Subcutaneous adipose tissue (tissue), 4 donors: ENCODE measurements around the gene ARL14EP. TPM values are rescaled to one million over a fixed set of nuclear protein-coding genes. Genes with fewer than 3 reads are reported as not detected.

Experiments used
- total RNA-seq, 4 donors: library from RNA; depleted of rRNA; stranded (reverse); fragments of >200 nt; gene quantifications; one replicate each; pipeline ENCODE4 v1.1.0, GENCODE V29; 2016
- TF ChIP-seq, protein P1 (sequence below): fragments of 450-650 bp; IDR thresholded peaks from one replicate; pipeline ENCODE4 v1.5.1; 2016; ENCODE audit warnings: low read depth, mild to moderate bottlenecking, control low read depth, antibody characterized with exemption, moderate library complexity

Gene ARL14EP
- total RNA-seq, 4 donors from 2014 or later: 16.0 to 28.0 (median 21.9) TPM

DNA sequence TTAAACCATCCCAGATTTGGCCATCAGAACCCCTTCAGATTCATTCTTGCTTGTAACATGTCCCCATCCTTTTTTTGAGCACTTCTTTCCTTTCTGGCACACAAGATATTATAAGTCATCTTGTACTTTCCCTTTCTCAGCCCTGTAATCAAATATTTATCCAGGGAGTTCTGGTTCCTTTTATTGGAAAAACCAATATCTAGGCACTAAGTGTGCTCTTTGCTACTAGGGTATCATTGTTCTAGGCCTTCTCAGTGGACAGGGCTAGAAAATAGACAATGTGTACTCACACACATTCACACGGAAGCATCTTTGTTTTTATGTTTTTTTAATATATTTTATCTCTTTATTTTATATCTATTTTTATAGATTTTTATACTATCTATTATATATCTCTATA lies 47.3 kb downstream of the ARL14EP start:
- TF ChIP-seq, protein P1, sequence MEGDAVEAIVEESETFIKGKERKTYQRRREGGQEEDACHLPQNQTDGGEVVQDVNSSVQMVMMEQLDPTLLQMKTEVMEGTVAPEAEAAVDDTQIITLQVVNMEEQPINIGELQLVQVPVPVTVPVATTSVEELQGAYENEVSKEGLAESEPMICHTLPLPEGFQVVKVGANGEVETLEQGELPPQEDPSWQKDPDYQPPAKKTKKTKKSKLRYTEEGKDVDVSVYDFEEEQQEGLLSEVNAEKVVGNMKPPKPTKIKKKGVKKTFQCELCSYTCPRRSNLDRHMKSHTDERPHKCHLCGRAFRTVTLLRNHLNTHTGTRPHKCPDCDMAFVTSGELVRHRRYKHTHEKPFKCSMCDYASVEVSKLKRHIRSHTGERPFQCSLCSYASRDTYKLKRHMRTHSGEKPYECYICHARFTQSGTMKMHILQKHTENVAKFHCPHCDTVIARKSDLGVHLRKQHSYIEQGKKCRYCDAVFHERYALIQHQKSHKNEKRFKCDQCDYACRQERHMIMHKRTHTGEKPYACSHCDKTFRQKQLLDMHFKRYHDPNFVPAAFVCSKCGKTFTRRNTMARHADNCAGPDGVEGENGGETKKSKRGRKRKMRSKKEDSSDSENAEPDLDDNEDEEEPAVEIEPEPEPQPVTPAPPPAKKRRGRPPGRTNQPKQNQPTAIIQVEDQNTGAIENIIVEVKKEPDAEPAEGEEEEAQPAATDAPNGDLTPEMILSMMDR: no peak

DNA sequence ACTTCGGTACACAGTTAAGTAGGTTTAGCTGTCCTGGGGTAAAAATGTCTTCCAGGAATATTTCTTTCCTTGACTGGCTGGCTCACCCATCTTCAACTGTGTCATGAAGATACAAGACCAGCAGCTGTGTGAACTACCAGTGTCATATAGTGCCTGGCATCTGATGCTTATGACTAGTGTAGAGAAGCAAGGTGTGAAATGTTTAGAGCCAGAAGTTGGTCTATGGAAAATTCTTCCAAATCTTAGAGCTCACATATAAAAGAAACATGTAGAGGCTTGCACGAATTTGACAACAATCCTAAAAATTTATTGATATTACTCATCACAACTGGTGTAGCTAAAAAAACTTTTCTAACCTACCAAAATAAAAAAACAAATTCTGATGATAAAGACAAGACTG lies 54.4 kb downstream of the ARL14EP start:
- TF ChIP-seq, protein P1: no peak

DNA sequence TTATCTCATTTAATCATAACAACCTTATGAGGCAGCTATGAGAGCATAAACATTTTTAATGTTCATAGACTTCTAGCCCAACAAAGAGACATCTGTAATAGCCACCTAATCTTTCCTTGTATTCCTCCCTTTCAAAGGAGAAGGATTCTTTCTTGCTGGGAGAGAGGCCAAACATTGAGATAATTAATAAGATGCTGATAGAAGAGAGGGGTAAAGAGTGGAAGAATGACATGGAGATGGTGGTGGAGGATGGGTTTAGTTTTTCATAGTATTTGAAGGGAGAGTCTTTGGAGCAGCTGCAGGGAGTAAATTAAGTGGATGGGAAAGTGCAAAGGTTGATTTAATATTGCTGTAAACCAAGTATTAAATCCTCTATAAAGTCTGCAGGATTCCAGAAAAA lies 57.9 kb downstream of the ARL14EP start:
- TF ChIP-seq, protein P1: no peak

DNA sequence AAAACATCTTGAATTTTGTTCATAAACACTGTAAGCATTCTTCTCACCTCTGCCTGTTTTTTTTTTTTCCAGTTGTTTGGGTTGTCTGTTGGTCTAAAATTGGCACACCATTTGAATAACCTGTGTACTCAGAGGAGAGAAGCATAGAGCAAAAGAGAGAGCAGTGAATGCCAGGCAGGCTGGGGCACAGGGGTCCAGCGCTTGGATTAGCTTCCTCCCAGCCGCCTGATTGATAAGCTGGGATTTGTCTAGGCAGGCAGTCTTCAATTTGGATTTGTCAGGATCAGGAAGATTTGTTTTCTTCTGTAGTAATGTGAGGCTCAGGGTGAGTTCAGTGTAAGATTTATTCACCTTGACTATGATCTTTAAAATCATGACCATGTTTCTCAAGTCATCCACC lies 59.0 kb downstream of the ARL14EP start:
- TF ChIP-seq, protein P1: no peak

Other genes starting within 250 kb of the ARL14EP start
- not detected for gene FSHB, start 92.1 kb upstream of the ARL14EP start, total RNA-seq